ENCODE data around the gene CTNNA3.
A peak's percentile ranks its signal among the peaks of the same experiment; 100 is the strongest.

The CTNNA3 gene

DNA sequence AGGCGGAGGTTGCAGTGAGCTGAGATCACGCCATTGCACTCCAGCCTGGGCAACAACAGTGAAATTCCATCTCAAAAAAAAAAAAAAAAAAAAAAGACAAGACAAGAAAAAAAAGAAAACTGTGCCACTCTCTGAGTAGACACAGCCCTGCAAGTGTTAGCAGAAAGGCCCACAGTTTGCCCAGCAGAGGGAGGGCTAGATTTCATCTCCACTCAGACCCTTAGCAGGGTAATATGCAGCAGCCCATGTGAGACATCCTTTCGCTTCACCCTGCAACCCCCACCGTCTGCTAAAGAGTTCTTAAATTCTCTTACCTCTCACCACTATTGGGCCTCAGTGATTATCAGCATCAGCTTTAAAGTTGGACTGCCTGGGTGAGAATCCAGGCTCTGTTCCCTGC lies 38.2 kb downstream of the CTNNA3 start:
- ChIA-PET CTCF (interaction anchor here (1.8 kb wide), 1 partner anchor 122 kb away, joined by 4 read pairs; no protein-coding TSS in a partner anchor), POLR2A (no interaction called here)

DNA sequence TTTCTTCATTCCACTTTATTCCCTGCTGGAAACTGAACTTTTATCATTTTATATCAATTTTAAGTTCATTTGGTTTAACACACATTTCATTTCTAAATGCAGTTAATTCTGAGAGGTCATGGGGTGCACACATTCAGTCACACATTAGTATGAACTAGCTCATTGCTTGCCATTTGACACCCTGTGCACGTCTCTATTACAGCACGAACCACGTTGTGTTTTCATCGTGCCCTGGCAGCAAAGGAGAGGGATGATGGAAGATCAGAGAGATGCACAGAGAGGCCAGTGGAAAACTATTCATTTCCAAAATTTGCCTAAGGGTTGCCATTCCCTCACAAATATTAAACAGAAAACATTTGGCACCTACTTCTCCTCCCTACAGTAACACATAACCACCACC lies 45.4 kb downstream of the CTNNA3 start:
- H3K4me3 ChIP-seq (ENCODE audit: control insufficient read depth in 1 of 7, extremely low read depth in 1 of 7, insufficient read depth in 4 of 7, low read depth in 2 of 7, low read length in 6 of 7), result no peak overlapping the region
- POLR2A ChIA-PET, result no interaction called here
- no peak for DNase-seq
- H3K36me3 ChIP-seq (ENCODE audit: control insufficient read depth in 4 of 4, insufficient read depth in 4 of 4, low read length in 3 of 4), result no peaks in the 10 kb centered on the region
- CTCF ChIA-PET, result no interaction called here
- H3K4me1 ChIP-seq (ENCODE audit: control extremely low read depth in 1 of 4, control insufficient read depth in 4 of 4, insufficient read depth in 4 of 4, low read length in 3 of 4), result no peaks in the 10 kb centered on the region
- no peaks in the 10 kb centered on the region for H3K27me3 ChIP-seq (replicated peaks in 2 of 5; ENCODE audit: control insufficient read depth in 4 of 5, insufficient read depth in 5 of 5, low read length in 4 of 5)
- no peaks in the 10 kb centered on the region for H3K9me3 ChIP-seq (ENCODE audit: control extremely low read depth in 1 of 5, control insufficient read depth in 4 of 5, insufficient read depth in 2 of 5, low read depth in 1 of 5, low read length in 4 of 5)
- no peak overlapping the region for H3K27ac ChIP-seq (ENCODE audit: insufficient read depth in 1 of 2, low read depth in 1 of 2, low read length in 2 of 2, poor library complexity in 1 of 2, severe bottlenecking in 2 of 2)
- 100% methylated on average over 1 of the region's 4 CpGs for WGBS (ENCODE audit: insufficient coverage)

More for the DNA sequence above, 38.2 kb downstream of the CTNNA3 start:
- 100% methylated on average over 2 of the region's 4 CpGs for WGBS (ENCODE audit: insufficient coverage)
- H3K27me3 ChIP-seq (replicated peaks in 2 of 5; ENCODE audit: control insufficient read depth in 4 of 5, insufficient read depth in 5 of 5, low read length in 4 of 5), result peaks cover 0 to 2% (median 0%) of the 10 kb centered on the region in 5 experiments
- no peaks in the 10 kb centered on the region for H3K36me3 ChIP-seq (ENCODE audit: control insufficient read depth in 4 of 4, insufficient read depth in 4 of 4, low read length in 3 of 4)
- no peaks in the 10 kb centered on the region for H3K4me1 ChIP-seq (ENCODE audit: control extremely low read depth in 1 of 4, control insufficient read depth in 4 of 4, insufficient read depth in 4 of 4, low read length in 3 of 4)
- DNase-seq, result no peak
- no peak overlapping the region for H3K4me3 ChIP-seq (ENCODE audit: control insufficient read depth in 1 of 7, extremely low read depth in 1 of 7, insufficient read depth in 4 of 7, low read depth in 2 of 7, low read length in 6 of 7)
- H3K9me3 ChIP-seq (ENCODE audit: control extremely low read depth in 1 of 5, control insufficient read depth in 4 of 5, insufficient read depth in 2 of 5, low read depth in 1 of 5, low read length in 4 of 5), result no peaks in the 10 kb centered on the region
- H3K27ac ChIP-seq (ENCODE audit: insufficient read depth in 1 of 2, low read depth in 1 of 2, low read length in 2 of 2, poor library complexity in 1 of 2, severe bottlenecking in 2 of 2), result no peak overlapping the region

DNA sequence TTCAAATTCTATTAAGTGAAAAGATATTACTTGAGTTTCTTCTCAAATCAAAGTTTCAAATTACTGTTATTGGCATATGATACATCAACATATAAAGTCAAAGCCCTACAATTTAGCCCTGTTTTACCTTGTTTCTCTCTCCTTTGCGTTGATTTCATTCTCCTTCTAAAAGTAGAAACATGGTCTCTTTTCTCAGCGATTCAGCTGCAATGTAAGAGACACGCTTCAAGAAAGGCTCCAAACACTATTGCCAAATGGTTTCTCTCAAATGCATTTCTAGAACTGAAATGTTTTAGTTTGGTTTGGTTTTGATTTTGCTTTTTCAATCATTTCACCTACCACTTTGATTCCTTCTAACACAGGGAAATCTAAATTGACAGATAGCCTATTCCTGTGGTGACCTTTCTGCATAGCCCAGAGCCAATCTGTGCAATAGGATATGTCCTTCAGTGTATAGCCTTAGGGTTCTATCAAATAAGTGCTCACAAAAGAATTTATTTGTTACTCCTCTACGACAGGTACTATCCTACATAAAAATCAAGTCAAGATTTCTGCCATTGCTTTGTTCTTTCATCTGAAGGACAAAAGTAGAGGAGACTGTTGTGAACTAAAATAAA lies 47.3 kb downstream of the CTNNA3 start:
- H3K27ac ChIP-seq (ENCODE audit: insufficient read depth in 1 of 2, low read depth in 1 of 2, low read length in 2 of 2, poor library complexity in 1 of 2, severe bottlenecking in 2 of 2), result no peak overlapping the region
- no peaks in the 10 kb centered on the region for H3K27me3 ChIP-seq (replicated peaks in 2 of 5; ENCODE audit: control insufficient read depth in 4 of 5, insufficient read depth in 5 of 5, low read length in 4 of 5)
- no peaks in the 10 kb centered on the region for H3K4me1 ChIP-seq (ENCODE audit: control extremely low read depth in 1 of 4, control insufficient read depth in 4 of 4, insufficient read depth in 4 of 4, low read length in 3 of 4)
- ChIA-PET CTCF (no interaction called here), POLR2A (no interaction called here)
- 100% methylated on average over 1 of the region's 4 CpGs for WGBS (ENCODE audit: insufficient coverage)
- no peak overlapping the region for H3K4me3 ChIP-seq (ENCODE audit: control insufficient read depth in 1 of 7, extremely low read depth in 1 of 7, insufficient read depth in 4 of 7, low read depth in 2 of 7, low read length in 6 of 7)
- no peaks in the 10 kb centered on the region for H3K9me3 ChIP-seq (ENCODE audit: control extremely low read depth in 1 of 5, control insufficient read depth in 4 of 5, insufficient read depth in 2 of 5, low read depth in 1 of 5, low read length in 4 of 5)
- no peak for DNase-seq
- no peaks in the 10 kb centered on the region for H3K36me3 ChIP-seq (ENCODE audit: control insufficient read depth in 4 of 4, insufficient read depth in 4 of 4, low read length in 3 of 4)

DNA sequence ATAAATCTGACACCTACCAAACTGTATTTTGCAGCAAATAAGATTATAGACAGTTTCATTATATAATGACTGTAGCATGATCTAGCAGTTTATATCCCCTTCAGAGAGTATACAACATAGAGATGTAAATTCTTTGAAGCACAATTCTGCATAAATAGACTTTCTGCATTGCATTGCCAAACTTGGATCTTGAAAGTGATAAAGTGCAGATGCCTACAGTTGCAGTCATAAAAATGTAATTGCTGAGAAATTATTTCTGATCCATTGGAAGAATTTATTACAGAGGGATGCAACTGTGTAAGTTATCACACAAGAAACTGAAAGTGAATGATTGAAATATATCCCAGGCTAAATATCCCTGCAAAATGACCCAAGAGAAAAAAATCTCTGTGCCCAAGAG lies 65.1 kb downstream of the CTNNA3 start:
- Histone ChIP-seq H3K9me3 (ENCODE audit: control extremely low read depth in 1 of 5, control insufficient read depth in 4 of 5, insufficient read depth in 2 of 5, low read depth in 1 of 5, low read length in 4 of 5) (peaks cover 0 to 3% (median 0%) of the 10 kb centered on the region in 5 experiments), H3K27me3 (replicated peaks in 2 of 5; ENCODE audit: control insufficient read depth in 4 of 5, insufficient read depth in 5 of 5, low read length in 4 of 5) (no peaks in the 10 kb centered on the region), H3K27ac (ENCODE audit: insufficient read depth in 1 of 2, low read depth in 1 of 2, low read length in 2 of 2, poor library complexity in 1 of 2, severe bottlenecking in 2 of 2) (no peak overlapping the region), H3K4me1 (ENCODE audit: control extremely low read depth in 1 of 4, control insufficient read depth in 4 of 4, insufficient read depth in 4 of 4, low read length in 3 of 4) (no peaks in the 10 kb centered on the region), H3K4me3 (ENCODE audit: control insufficient read depth in 1 of 7, extremely low read depth in 1 of 7, insufficient read depth in 4 of 7, low read depth in 2 of 7, low read length in 6 of 7) (no peak overlapping the region), H3K36me3 (ENCODE audit: control insufficient read depth in 4 of 4, insufficient read depth in 4 of 4, low read length in 3 of 4) (no peaks in the 10 kb centered on the region)
- CTCF ChIA-PET, result no interaction called here
- POLR2A ChIA-PET, result no interaction called here
- DNase-seq, result no peak

DNA sequence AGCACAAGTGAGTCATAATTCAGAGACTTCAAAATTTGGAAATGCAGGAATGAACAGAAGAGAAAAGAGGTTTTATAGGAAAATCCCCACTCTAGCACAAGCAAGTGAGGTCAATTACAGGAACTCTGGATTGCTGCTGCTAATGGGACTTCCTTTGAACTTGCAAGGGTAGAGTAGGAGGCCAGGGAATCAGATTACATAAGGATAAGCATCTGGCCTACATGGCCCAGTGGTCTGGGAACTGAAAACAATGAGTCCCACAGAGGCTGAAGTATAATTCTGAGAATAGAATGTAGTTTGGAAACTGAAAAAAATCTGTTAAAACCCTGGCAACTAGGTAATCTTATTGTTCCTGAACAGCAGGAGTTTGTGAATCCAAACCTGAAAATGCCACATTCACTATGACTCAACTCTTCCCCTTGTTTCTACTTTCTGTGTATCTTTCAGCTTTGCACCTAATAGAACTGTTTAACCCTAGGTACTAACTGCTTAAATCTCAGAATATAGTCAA lies 66.5 kb downstream of the CTNNA3 start:
- Histone ChIP-seq H3K9me3 (ENCODE audit: control extremely low read depth in 1 of 5, control insufficient read depth in 4 of 5, insufficient read depth in 2 of 5, low read depth in 1 of 5, low read length in 4 of 5) (peaks cover 0 to 3% (median 0%) of the 10 kb centered on the region in 5 experiments), H3K36me3 (ENCODE audit: control insufficient read depth in 4 of 4, insufficient read depth in 4 of 4, low read length in 3 of 4) (no peaks in the 10 kb centered on the region), H3K27ac (ENCODE audit: insufficient read depth in 1 of 2, low read depth in 1 of 2, low read length in 2 of 2, poor library complexity in 1 of 2, severe bottlenecking in 2 of 2) (no peak overlapping the region), H3K4me1 (ENCODE audit: control extremely low read depth in 1 of 4, control insufficient read depth in 4 of 4, insufficient read depth in 4 of 4, low read length in 3 of 4) (no peaks in the 10 kb centered on the region), H3K4me3 (ENCODE audit: control insufficient read depth in 1 of 7, extremely low read depth in 1 of 7, insufficient read depth in 4 of 7, low read depth in 2 of 7, low read length in 6 of 7) (peak overlapping the region in 1 of 7 experiments; percentile 15), H3K27me3 (replicated peaks in 2 of 5; ENCODE audit: control insufficient read depth in 4 of 5, insufficient read depth in 5 of 5, low read length in 4 of 5) (no peaks in the 10 kb centered on the region)
- DNase-seq, result no peak
- POLR2A ChIA-PET, result no interaction called here
- CTCF ChIA-PET, result no interaction called here

DNA sequence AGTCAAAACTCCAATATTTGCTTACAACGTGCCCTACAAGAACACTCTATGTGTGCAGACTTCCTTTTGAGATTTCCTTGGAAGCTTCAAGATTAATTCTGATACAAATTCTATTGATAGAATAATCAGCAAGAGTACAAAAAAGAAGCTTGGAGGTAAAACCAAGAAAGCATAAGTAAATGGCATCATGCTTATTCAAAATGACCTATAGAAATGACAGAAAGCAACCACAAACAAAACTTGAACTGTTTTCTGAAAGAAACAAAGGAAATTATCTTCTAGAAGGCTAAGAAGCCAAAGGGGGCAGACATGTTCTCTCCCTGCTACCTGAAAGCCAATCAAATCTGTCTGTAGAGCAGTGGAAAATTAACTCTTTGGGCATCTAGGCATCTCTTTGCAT lies 73.0 kb downstream of the CTNNA3 start:
- peaks cover 0 to 4% (median 2%) of the 10 kb centered on the region in 5 experiments for H3K27me3 ChIP-seq (replicated peaks in 2 of 5; ENCODE audit: control insufficient read depth in 4 of 5, insufficient read depth in 5 of 5, low read length in 4 of 5)
- no peaks in the 10 kb centered on the region for H3K36me3 ChIP-seq (ENCODE audit: control insufficient read depth in 4 of 4, insufficient read depth in 4 of 4, low read length in 3 of 4)
- no CpG with 5 or more reads among the region's 1 CpG for WGBS (ENCODE audit: insufficient coverage)
- no peak overlapping the region for H3K27ac ChIP-seq (ENCODE audit: insufficient read depth in 1 of 2, low read depth in 1 of 2, low read length in 2 of 2, poor library complexity in 1 of 2, severe bottlenecking in 2 of 2)
- peaks cover 0 to 3% (median 0%) of the 10 kb centered on the region in 5 experiments for H3K9me3 ChIP-seq (ENCODE audit: control extremely low read depth in 1 of 5, control insufficient read depth in 4 of 5, insufficient read depth in 2 of 5, low read depth in 1 of 5, low read length in 4 of 5)
- H3K4me1 ChIP-seq (ENCODE audit: control extremely low read depth in 1 of 4, control insufficient read depth in 4 of 4, insufficient read depth in 4 of 4, low read length in 3 of 4), result no peaks in the 10 kb centered on the region
- DNase-seq, result no peak
- no peak overlapping the region for H3K4me3 ChIP-seq (ENCODE audit: control insufficient read depth in 1 of 7, extremely low read depth in 1 of 7, insufficient read depth in 4 of 7, low read depth in 2 of 7, low read length in 6 of 7)
- ChIA-PET CTCF (no interaction called here), POLR2A (no interaction called here)

DNA sequence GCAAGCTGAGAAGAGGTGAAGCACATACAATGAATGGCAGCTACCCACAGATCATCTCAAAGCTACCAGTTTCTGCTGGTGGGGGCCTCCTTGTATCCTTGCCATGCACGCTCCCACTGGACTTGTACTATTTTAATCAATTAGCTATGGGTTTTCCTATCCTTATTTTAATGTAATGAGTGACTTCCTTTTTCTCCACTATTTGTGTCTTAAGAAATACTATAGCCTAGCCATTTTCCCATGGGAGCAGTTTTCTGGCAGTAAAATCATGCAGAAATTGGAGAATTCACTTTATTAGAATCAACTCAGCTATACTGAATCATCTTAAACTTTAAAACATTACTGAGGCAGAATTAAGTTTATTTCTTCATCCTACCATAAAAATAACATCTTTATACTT lies 73.5 kb downstream of the CTNNA3 start:
- Histone ChIP-seq H3K36me3 (ENCODE audit: control insufficient read depth in 4 of 4, insufficient read depth in 4 of 4, low read length in 3 of 4) (no peaks in the 10 kb centered on the region), H3K4me1 (ENCODE audit: control extremely low read depth in 1 of 4, control insufficient read depth in 4 of 4, insufficient read depth in 4 of 4, low read length in 3 of 4) (no peaks in the 10 kb centered on the region), H3K27ac (ENCODE audit: insufficient read depth in 1 of 2, low read depth in 1 of 2, low read length in 2 of 2, poor library complexity in 1 of 2, severe bottlenecking in 2 of 2) (no peak overlapping the region), H3K4me3 (ENCODE audit: control insufficient read depth in 1 of 7, extremely low read depth in 1 of 7, insufficient read depth in 4 of 7, low read depth in 2 of 7, low read length in 6 of 7) (no peak overlapping the region), H3K27me3 (replicated peaks in 2 of 5; ENCODE audit: control insufficient read depth in 4 of 5, insufficient read depth in 5 of 5, low read length in 4 of 5) (peaks cover 0 to 4% (median 2%) of the 10 kb centered on the region in 5 experiments), H3K9me3 (ENCODE audit: control extremely low read depth in 1 of 5, control insufficient read depth in 4 of 5, insufficient read depth in 2 of 5, low read depth in 1 of 5, low read length in 4 of 5) (peaks cover 0 to 3% (median 0%) of the 10 kb centered on the region in 5 experiments)
- CTCF ChIA-PET, result no interaction called here
- no CpG with 5 or more reads among the region's 1 CpG for WGBS (ENCODE audit: insufficient coverage)
- POLR2A ChIA-PET, result no interaction called here
- DNase-seq, result no peak
